ENCODE data around the gene TNIK.

DNA sequence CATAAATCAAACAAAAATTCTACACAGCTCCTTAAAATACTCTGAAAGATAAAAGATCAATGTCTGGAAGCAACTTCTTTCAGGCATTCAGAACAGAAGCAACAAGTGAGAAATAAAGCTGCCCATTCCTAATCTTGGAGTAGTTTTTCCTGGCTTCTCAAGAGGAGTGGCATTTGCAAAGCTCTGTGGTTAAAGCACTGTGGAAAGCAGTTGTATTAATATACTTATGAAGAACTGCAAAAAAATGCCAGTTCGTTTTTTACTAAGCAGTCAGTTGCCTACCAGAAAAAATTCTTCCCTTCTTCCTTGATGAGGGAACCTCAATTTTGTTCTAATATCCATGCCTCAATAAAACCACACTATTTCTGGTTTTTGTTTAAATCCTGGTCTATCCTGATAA is 197.8 kb downstream of the TNIK start:
- TF ChIP-seq CTCF (IDR thresholded peaks at IDR 0.05), result no peak
- no peak for TF ChIP-seq POLR2A (IDR thresholded peaks at IDR 0.05)
